Body of pancreas (tissue), 4 donors: ENCODE measurements around the gene PNMA6F.

Source experiments
- POLR2A ChIP-seq, 3 donors: fragments of 450-650 bp; IDR thresholded peaks; one replicate each; pipeline ENCODE4 v1.6.1; 2016; ENCODE audit warnings: antibody characterized with exemption in 3 of 3, mild to moderate bottlenecking in 2 of 3
- TF ChIP-seq, protein P1 (sequence below), 7 experiments: fragments of 450-650 bp in 4 of 7; fragments of 200-600 bp in 3 of 7; sonication (generic) in 3 of 7; IDR thresholded peaks; one replicate each; pipeline ENCODE4 v1.5.1; 2016 to 2019; ENCODE audit warnings: antibody characterized with exemption in 7 of 7

DNA sequence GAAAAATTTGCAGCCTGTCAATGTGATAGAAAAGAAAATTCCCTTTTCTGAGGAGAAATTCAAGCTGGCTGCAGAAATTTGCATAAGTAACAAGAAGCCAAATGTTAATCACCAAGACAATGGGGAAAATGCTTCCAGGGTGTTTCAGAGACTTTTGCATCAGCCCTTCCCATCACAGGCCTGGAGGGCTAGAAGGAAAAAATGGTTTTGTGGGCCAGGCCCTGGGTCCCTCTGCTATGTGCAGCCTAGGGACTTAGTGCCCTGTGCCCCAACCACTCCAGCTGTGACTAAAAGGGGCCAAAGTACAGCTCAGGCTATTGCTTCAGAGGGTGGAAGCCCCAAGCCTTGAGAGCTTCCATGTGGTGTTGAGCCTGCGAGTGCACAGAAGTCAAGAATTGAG, 36.3 kb upstream of the PNMA6F start:
- TF ChIP-seq, protein P1, sequence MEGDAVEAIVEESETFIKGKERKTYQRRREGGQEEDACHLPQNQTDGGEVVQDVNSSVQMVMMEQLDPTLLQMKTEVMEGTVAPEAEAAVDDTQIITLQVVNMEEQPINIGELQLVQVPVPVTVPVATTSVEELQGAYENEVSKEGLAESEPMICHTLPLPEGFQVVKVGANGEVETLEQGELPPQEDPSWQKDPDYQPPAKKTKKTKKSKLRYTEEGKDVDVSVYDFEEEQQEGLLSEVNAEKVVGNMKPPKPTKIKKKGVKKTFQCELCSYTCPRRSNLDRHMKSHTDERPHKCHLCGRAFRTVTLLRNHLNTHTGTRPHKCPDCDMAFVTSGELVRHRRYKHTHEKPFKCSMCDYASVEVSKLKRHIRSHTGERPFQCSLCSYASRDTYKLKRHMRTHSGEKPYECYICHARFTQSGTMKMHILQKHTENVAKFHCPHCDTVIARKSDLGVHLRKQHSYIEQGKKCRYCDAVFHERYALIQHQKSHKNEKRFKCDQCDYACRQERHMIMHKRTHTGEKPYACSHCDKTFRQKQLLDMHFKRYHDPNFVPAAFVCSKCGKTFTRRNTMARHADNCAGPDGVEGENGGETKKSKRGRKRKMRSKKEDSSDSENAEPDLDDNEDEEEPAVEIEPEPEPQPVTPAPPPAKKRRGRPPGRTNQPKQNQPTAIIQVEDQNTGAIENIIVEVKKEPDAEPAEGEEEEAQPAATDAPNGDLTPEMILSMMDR (IDR thresholded peaks at IDR 0.05): no peak
- no peak for TF ChIP-seq POLR2A (IDR thresholded peaks at IDR 0.05)
